HL-60 (cell line): ENCODE measurements around the gene ROBO1.

Source experiments
- DNase-seq, 2 experiments: peaks; one replicate each; pipeline ENCODE4 v3.0.0-alpha.2; 2010 to 2020; ENCODE audit warnings: low read depth in 1 of 2, low spot score in 1 of 2
- H3K27ac ChIP-seq: fragments of 250-450 bp; sonication (Bioruptor Pico); replicated peaks from 2 replicates; pipeline ENCODE4 v1.5.1; 2020; ENCODE audit warnings: mild to moderate bottlenecking, moderate library complexity
- H3K27me3 ChIP-seq: fragments of 250-450 bp; sonication (Bioruptor Pico); 2 replicates; pipeline ENCODE4 v1.5.1; 2021; ENCODE audit warnings: mild to moderate bottlenecking, moderate library complexity; ENCODE audit not compliant: insufficient read depth, poor library complexity, severe bottlenecking
- H3K4me3 ChIP-seq: replicated peaks from 2 replicates; pipeline ENCODE4 v1.5.1; 2011; ENCODE audit warnings: mild to moderate bottlenecking, control low read depth, low read length; ENCODE audit not compliant: insufficient read depth
- GABPA ChIP-seq: IDR thresholded peaks from 2 replicates; pipeline ENCODE4 v1.6.1; 2012; ENCODE audit warnings: low read depth
- POLR2AphosphoS5 ChIP-seq: IDR thresholded peaks from 2 replicates; pipeline ENCODE4 v1.6.1; 2012; ENCODE audit warnings: low read depth
- SPI1 ChIP-seq: IDR thresholded peaks from 2 replicates; pipeline ENCODE4 v1.6.1; 2012; ENCODE audit warnings: low read depth, mild to moderate bottlenecking, borderline replicate concordance
- TF ChIP-seq, protein P1 (sequence below): IDR thresholded peaks from 2 replicates; pipeline ENCODE4 v1.6.1; 2012; ENCODE audit warnings: low read depth; ENCODE audit not compliant: insufficient replicate concordance
- TF ChIP-seq, protein P2 (sequence below): IDR thresholded peaks from one replicate; pipeline ENCODE4 v1.5.1; 2011; ENCODE audit warnings: low read length, control low read depth, inconsistent platforms; ENCODE audit not compliant: insufficient read depth

ROBO1 gene

DNA sequence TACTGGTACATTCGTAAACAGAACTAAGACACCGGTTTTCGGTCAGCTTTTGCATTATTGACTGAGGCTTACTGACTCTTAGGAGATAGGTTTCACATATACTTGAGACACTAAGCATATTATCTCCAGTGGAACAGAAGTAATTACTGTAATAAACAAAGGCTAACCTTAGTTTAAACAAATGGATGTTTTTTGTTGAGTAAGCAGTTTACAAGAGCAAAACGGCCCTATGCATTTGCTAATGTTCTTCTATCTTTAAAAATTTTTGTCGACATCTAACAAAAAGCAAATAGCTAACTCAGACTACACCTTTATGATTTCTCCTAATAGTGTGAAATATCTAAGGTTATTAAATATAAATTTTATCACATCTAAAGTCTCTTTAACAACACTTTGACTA, 664.5 kb downstream of the ROBO1 start:
- TF ChIP-seq POLR2AphosphoS5: no peak
- no peaks in the 10 kb centered on the region for H3K27me3 ChIP-seq
- no peak overlapping the region for H3K27ac ChIP-seq
- DNase-seq: no peak
- no peak overlapping the region for H3K4me3 ChIP-seq

DNA sequence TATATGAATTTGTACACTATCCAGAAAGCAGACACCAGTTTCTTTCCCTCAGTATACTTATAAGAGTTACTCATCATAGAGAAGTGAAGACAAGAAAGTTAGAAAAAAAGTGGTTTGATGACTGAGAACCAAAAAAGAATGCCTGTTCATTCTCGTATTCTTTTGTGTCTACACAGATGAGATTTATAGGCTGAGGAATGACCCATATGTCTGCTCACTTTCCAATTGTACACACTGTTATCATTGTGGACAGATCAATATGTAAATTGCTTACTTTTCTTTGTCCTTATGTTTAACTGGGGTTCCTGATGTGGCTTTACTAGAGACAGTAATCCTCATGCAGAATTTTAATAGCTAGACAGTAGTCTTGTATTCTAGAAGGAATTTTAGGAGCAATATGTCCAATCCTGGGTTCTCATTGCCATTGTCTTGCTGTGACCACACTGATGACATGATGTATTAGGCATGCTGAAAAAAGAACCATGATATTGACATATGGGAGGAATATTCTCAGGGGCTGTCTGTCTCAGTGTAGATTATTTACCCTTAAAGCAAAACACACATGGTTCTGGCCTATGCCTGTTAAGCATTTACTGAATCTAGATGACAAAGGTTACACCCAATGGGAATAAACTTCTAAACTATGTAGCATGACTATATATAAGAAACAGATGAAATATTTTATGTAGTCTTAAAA, 669.7 kb downstream of the ROBO1 start:
- Histone ChIP-seq H3K4me3 (no peak overlapping the region), H3K27me3 (no peaks in the 10 kb centered on the region), H3K27ac (no peak overlapping the region)
- no peak for DNase-seq
- TF ChIP-seq, protein P1, sequence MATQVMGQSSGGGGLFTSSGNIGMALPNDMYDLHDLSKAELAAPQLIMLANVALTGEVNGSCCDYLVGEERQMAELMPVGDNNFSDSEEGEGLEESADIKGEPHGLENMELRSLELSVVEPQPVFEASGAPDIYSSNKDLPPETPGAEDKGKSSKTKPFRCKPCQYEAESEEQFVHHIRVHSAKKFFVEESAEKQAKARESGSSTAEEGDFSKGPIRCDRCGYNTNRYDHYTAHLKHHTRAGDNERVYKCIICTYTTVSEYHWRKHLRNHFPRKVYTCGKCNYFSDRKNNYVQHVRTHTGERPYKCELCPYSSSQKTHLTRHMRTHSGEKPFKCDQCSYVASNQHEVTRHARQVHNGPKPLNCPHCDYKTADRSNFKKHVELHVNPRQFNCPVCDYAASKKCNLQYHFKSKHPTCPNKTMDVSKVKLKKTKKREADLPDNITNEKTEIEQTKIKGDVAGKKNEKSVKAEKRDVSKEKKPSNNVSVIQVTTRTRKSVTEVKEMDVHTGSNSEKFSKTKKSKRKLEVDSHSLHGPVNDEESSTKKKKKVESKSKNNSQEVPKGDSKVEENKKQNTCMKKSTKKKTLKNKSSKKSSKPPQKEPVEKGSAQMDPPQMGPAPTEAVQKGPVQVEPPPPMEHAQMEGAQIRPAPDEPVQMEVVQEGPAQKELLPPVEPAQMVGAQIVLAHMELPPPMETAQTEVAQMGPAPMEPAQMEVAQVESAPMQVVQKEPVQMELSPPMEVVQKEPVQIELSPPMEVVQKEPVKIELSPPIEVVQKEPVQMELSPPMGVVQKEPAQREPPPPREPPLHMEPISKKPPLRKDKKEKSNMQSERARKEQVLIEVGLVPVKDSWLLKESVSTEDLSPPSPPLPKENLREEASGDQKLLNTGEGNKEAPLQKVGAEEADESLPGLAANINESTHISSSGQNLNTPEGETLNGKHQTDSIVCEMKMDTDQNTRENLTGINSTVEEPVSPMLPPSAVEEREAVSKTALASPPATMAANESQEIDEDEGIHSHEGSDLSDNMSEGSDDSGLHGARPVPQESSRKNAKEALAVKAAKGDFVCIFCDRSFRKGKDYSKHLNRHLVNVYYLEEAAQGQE: no peak
- TF ChIP-seq GABPA: no peak

DNA sequence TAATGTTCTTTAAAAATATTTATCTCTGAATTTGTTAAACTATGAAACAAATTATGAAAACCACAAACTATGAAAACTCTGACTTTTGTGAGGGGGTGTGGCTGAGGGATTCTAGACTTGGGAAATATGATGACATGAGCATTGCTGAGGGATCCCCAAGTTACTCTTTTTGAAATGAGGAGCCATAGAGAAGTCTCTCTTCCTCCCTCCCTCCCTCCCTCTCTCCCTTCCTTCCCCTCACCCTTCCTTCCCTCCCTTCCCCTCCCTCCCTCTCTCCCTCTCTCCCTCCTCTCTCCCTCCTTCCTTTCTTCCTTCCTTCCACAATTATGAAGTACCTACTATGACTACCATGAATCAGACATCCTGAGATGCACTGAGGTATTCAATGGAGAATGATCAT, 673.1 kb downstream of the ROBO1 start:
- H3K27ac ChIP-seq: no peak overlapping the region
- no peak for DNase-seq
- no peaks in the 10 kb centered on the region for H3K27me3 ChIP-seq
- no peak for TF ChIP-seq SPI1
- TF ChIP-seq, protein P1: no peak
- no peak for TF ChIP-seq POLR2AphosphoS5
- TF ChIP-seq GABPA: no peak
- TF ChIP-seq, protein P2, sequence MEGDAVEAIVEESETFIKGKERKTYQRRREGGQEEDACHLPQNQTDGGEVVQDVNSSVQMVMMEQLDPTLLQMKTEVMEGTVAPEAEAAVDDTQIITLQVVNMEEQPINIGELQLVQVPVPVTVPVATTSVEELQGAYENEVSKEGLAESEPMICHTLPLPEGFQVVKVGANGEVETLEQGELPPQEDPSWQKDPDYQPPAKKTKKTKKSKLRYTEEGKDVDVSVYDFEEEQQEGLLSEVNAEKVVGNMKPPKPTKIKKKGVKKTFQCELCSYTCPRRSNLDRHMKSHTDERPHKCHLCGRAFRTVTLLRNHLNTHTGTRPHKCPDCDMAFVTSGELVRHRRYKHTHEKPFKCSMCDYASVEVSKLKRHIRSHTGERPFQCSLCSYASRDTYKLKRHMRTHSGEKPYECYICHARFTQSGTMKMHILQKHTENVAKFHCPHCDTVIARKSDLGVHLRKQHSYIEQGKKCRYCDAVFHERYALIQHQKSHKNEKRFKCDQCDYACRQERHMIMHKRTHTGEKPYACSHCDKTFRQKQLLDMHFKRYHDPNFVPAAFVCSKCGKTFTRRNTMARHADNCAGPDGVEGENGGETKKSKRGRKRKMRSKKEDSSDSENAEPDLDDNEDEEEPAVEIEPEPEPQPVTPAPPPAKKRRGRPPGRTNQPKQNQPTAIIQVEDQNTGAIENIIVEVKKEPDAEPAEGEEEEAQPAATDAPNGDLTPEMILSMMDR: no peak
- no peak overlapping the region for H3K4me3 ChIP-seq

DNA sequence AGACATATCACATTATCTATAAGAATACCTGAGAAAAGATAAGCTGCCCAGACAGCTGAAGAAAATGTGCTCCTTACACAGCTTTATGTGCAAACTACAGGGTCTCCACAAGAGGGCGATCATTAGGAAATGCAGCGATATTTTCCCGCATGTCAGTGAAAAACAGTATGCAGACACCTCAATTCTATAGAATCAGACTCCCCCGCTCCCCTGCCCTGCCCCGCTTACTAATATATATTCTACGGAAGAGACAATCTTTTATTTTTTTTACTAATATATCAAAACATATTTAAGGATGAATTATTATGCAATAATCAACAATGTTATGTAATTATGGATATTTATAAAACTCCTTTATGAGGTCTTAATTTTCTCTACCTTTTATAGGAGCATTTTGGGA, 681.3 kb downstream of the ROBO1 start:
- peak; percentile 20 to 53 for DNase-seq
- Histone ChIP-seq H3K4me3 (no peak overlapping the region), H3K27me3 (peaks cover 2% of the 10 kb centered on the region), H3K27ac (no peak overlapping the region)
- TF ChIP-seq GABPA (no peak), SPI1 (no peak), POLR2AphosphoS5 (no peak)
- TF ChIP-seq, protein P2: peak; percentile 85
- TF ChIP-seq, protein P1: no peak
